ENCODE data around the gene SLC3A2.

GRCh38 chr11:62902932-62903331 is 22.2 kb downstream of the SLC3A2 start:
- TF ChIP-seq, protein P1, sequence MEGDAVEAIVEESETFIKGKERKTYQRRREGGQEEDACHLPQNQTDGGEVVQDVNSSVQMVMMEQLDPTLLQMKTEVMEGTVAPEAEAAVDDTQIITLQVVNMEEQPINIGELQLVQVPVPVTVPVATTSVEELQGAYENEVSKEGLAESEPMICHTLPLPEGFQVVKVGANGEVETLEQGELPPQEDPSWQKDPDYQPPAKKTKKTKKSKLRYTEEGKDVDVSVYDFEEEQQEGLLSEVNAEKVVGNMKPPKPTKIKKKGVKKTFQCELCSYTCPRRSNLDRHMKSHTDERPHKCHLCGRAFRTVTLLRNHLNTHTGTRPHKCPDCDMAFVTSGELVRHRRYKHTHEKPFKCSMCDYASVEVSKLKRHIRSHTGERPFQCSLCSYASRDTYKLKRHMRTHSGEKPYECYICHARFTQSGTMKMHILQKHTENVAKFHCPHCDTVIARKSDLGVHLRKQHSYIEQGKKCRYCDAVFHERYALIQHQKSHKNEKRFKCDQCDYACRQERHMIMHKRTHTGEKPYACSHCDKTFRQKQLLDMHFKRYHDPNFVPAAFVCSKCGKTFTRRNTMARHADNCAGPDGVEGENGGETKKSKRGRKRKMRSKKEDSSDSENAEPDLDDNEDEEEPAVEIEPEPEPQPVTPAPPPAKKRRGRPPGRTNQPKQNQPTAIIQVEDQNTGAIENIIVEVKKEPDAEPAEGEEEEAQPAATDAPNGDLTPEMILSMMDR (conservative IDR thresholded peaks at IDR 0.05 in 1 of 2, IDR thresholded peaks at IDR 0.05 in 1 of 2; ENCODE audit: extremely low read depth in 1 of 2, insufficient read depth in 1 of 2, low read depth in 1 of 2, low read length in 2 of 2) = no peak
- no peak for TF ChIP-seq EZH2 (IDR thresholded peaks at IDR 0.05; ENCODE audit: borderline replicate concordance, low read length)

All from mammary epithelial cell (primary cell).